Ishikawa (cell line): ENCODE measurements around the gene KCTD7.

ENCODE experiments used
- CEBPB ChIP-seq: IDR thresholded peaks from 2 replicates; pipeline ENCODE4 v1.6.1; 2012
- EGR1 ChIP-seq: IDR thresholded peaks from 2 replicates; pipeline ENCODE4 v1.6.1; 2012
- EP300 ChIP-seq: IDR thresholded peaks from 2 replicates; pipeline ENCODE4 v1.6.1; 2012; ENCODE audit warnings: borderline replicate concordance
- RAD21 ChIP-seq: IDR thresholded peaks from 2 replicates; pipeline ENCODE4 v1.6.1; 2012; ENCODE audit warnings: low read depth
- TAF1 ChIP-seq: IDR thresholded peaks from 2 replicates; pipeline ENCODE4 v1.6.1; 2012; ENCODE audit warnings: low read depth, mild to moderate bottlenecking
- TCF12 ChIP-seq: IDR thresholded peaks from 2 replicates; pipeline ENCODE4 v1.6.1; 2012; ENCODE audit warnings: low read depth
- TEAD4 ChIP-seq: IDR thresholded peaks from 2 replicates; pipeline ENCODE4 v1.6.1; 2012
- USF1 ChIP-seq: IDR thresholded peaks from 2 replicates; pipeline ENCODE4 v1.6.1; 2012
- ZBTB7A ChIP-seq: IDR thresholded peaks from 2 replicates; pipeline ENCODE4 v1.6.1; 2012; ENCODE audit warnings: low read depth

GRCh38 chr7:66642932-66643331 is 14.3 kb downstream of the KCTD7 start:
- TF ChIP-seq CEBPB: no peak
- no peak for TF ChIP-seq RAD21
- no peak for TF ChIP-seq TEAD4
- no peak for TF ChIP-seq TCF12
- TF ChIP-seq USF1: no peak
- TF ChIP-seq EGR1: no peak
- TF ChIP-seq EP300: no peak
- no peak for TF ChIP-seq ZBTB7A
- no peak for TF ChIP-seq TAF1
